ACHN (cell line): ENCODE data around the gene BEST1.
A peak's percentile ranks its signal among the peaks of the same experiment; 100 is the strongest.

Source experiments
- DNase-seq: peaks from one replicate; pipeline ENCODE4 v3.0.0-alpha.2; 2015
- in situ Hi-C: cut with HindIII; loops from 2 replicates; pipeline ENCODE4 v1.10.0; 2017; ENCODE audit warnings: low sequenced_read_pairs, low pct_ligation_motif_present, low pct_unique_long_range_greater_than_20kb

BEST1 gene

DNA sequence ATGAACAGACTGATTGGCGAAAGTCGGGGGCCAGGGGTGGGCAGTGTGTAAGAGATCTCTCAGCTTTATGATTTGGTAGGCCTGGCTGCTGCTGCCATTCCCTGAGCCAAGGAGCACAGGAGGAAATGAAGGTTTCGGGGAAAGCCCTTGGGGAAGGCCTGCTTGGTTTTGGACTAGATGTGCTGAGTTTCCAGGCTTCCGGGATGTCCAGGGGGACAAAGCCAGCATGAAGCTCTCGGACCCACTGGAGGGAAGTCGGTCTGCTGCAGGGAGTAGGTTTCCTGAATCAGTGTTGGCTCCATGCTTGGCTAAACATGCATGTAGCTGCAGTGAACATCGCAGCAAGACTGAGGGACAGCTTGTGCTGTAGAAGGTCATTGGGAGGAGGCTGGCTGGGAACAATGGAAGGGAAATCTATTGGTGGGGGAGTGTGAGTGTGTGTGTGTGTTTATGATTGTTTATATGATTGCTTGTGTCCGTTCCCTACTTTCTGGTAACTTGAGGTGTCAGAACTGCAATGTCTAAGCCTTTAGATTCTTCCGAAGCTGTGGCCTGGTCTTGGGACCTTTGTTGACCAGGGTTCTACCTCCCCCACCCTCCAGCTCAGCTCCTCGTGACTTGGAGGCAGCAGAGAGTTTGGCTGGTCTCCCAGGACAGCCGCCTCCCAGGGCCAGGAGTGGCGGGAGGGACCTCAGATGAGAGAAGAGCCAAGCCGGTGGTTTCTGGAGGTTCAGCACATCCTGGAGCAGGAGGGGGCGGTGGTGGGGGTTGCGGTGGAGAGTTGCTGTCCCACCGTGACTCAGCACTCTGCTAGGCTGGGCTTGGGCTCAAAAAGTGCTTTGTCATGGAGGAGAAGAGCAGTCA is 21.3 kb downstream of the BEST1 start:
- peak; percentile 98 for DNase-seq
- in situ Hi-C loops: no loop called here

GRCh38 chr11:61972112-61972671 is 22.0 kb downstream of the BEST1 start:
- in situ Hi-C loops: no loop called here
- no peak for DNase-seq

DNA sequence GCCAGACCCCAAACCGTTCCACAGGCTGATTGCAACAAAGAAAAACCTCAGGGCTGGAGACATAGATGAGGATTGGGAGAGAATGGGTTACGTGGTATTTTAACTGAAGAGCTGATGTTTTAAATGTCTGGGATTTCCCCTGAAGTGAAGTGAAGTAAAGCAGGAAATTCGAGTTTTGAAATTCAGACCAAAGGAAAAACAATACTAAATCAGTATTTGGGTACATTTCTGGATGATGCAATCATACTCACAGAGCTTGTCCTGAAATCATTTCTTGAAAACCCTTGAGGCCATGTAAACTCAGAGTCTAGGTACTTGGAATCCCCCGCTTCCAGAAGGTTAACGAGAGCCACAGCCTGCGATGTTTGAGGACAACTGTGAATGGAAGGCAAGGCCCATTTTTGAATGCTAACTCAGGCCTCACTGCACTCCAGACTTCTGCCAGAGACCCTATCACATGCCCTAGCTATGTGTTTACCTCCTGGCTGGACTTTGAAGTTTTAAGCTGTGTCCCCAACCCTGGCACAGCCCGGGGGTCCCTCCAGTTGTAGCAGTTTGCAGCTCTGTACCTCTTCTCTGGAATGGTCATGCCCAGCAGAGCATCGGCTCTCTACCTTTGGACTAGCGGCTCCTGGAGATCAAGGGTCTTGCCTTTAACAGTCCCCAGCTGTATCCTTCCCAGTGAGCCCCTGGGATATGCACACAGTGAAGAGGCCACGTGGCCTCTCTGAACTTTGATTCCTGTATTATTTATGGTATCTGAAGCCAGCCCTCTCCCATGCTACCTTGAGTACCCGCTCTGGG is 22.7 kb downstream of the BEST1 start:
- in situ Hi-C loops: no loop called here
- DNase-seq: peak; percentile 25

DNA sequence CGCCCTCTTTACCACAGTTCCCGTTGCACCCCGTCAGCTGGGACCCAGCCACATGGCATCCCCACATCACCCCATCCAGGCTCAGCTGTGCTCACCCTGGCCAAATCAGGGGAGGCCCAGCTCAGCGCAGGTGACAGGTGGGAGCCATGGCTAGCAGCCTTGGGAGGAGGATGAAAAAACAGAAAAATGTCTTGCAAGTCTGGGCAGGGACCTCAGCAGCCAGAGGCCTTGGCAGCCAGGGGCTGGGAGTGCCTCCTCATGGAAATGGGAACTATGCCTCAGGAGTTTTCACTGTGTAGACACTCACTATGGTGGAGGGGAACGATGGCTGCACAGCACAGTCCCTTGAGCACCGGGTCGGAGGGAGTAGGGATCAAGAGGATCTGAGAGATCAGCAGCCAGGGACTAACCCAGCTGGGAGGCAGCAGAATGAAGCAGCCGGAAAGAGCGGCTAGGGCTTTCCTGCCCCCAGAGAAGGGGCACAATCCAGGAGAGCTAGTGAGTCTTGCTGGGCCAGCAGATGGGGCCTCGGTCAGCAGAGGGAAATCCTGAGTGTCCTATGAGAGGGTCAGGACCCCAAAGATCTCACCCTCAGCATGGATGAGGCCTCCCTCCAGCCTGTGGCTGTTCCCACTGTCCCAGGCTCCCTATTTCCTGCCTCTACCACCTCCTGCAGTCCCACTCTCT is 23.5 kb downstream of the BEST1 start:
- in situ Hi-C loops: no loop called here

GRCh38 chr11:61974766-61975631 is 24.8 kb downstream of the BEST1 start:
- no peak for DNase-seq
- in situ Hi-C loops: no loop called here

More for the DNA sequence above, 23.5 kb downstream of the BEST1 start:
- no peak for DNase-seq

DNA sequence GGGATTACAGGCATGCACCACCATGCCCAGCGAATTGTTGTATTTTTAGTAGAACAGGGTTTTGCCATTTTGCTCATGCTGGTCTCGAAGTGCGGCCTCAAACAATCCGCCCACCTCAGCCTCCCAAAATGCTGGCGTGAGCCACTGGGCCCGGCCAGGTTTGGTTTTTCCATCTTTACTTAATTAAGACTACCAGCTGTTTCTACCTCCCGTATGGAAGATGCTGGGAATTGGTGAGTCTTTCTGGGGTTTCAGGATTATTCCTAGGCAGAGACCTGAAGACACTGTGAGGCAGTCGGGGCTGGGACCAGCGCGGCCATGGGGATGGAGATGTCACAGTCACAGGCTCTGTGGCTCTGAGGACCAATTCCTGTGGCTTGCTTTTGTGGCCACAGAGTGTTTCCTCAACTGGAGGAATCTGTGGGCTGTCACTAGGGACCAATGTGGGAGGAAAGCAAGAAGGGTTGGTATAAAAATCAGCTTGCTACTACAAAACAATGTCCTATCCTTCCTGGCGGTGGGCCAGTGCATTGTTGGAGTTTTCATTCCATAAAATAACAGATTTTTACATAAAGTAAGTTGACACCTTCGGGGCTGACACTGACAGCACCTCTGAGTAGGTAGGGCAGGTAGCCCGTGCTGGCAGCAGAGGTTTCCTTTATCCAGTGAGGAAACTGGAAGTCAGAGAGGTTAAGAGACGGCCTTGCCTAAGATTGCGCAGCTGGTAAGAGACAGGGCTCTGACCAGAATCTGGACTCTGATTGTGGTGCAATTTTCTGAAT is 25.7 kb downstream of the BEST1 start:
- in situ Hi-C loops: no loop called here
- DNase-seq: no peak

GRCh38 chr11:61976420-61976800 is 26.3 kb downstream of the BEST1 start:
- in situ Hi-C loops: no loop called here

DNA sequence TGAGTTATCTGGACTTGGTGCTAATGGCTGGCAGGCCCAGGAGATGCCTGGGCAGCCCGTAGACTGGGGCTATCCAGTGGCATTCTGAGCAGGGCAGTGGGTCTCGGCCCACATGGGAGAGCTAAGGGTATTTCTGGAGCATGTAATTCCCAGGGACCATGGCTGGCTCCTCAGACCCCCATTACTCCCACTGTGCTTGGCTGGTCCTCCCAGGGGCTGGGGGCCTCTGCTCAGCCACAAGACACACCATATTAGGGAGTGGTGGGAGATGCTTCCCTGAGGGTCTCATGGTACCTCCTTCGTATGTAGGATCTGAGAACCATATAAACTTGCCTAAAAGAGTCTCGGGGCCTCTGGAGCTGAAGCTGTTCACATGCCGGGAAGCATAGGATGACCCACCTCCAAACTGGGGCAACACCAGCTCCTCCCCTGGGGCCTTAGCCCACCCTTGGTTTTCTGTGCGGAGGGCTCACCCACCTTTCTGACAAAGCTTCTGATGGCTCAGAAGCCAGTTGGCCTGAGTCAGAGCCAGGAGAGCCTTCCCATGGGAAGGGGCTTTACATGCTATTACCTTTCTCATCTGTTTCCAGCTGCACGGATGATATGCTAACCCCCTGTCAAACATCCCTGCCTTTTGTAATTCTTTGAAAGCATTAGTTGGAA is 26.8 kb downstream of the BEST1 start:
- no peak for DNase-seq
- in situ Hi-C loops: no loop called here

More at GRCh38 chr11:61976420-61976800, 26.3 kb downstream of the BEST1 start:
- no peak for DNase-seq

DNA sequence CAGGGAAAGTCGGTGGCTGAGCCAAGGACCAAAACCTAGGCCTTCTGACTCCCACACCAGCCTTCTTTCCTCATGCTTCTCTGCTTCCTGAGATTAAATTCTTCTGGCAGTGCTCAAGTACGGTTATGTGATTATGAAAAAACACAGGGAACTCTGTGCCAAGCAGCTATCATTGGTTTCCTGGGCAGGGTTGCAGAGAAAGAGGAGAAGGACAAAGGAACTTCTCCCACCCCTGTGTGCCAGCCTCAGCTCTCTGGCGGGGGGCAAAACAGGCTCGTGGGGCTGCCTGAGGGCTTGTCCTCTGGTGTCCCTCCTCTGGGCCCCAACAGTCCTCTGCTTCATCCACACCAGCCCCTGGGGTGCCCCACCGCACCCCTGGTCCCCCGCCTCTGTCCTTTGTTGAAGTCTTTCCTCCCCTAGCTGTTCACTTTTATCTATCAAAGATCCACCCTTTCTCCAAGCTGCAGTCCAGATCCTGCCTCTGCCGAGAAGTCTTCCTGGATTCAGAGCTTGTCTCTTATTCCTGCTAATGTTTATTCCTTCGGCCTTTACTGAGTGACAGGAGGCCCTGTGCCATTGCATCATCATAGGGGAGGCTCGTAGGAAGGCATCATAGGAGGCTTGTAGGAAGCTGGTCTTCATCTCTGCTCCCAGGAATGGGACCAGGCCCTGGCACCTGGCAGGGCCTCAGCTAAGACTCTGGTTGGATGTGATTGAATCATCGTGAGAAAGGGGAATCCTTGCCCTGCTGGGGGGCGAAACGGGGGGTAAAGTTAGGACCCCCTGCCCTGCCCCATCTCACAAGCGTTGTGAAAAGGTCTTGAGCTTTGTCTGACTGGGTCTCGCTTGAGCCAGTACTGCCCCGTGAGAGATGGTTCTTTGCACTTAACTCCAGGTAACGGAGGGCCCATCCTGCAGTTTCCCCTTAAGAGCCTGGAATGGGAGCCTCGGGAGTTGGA is 28.8 kb downstream of the BEST1 start:
- no peak for DNase-seq

GRCh38 chr11:61980783-61981541 is 30.8 kb downstream of the BEST1 start:
- in situ Hi-C loops: no loop called here
- no peak for DNase-seq

More for the DNA sequence above, 28.8 kb downstream of the BEST1 start:
- in situ Hi-C loops: no loop called here

DNA sequence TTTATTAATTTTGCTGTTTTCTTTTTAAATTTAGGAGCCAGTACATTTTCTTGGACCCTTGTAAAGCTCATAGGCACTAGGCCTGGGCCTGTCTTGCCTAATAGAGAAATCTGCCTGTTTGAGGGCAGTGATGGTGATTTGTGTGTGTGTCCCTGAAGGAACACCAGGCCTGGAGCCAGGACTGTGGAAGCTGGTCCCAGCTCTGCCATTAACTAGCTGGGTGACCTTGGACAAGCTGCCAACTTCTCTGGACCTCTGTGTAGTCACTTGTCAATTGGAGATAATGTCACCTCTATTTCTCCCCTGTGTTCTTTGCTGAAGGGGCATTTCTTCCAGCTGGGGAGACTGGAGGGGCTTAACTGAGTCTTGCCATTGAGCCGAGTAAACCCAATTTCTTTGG is 33.3 kb downstream of the BEST1 start:
- DNase-seq: no peak
- in situ Hi-C loops: no loop called here

DNA sequence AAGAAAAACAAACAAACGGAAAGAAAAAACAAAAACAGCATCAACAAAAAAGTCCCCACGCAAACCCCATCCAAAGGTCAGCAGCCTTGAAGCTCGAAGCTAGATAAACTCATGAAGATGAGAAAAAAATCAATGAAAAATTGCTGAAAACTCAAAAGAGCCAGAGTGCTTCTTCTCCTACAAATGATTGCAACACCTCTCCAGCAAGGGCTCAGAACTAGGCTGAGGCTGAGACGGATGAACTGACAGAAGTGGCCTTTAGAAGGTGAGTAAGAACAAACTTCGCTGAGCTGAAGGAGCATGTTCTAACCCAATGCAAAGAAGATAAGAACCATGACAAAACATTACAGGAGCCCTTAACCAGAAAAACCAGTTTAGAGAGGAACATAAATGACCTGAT is 35.7 kb downstream of the BEST1 start:
- in situ Hi-C loops: no loop called here

GRCh38 chr11:61994981-61995380 is 44.8 kb downstream of the BEST1 start:
- no peak for DNase-seq
- in situ Hi-C loops: no loop called here

More for the DNA sequence above, 35.7 kb downstream of the BEST1 start:
- no peak for DNase-seq

DNA sequence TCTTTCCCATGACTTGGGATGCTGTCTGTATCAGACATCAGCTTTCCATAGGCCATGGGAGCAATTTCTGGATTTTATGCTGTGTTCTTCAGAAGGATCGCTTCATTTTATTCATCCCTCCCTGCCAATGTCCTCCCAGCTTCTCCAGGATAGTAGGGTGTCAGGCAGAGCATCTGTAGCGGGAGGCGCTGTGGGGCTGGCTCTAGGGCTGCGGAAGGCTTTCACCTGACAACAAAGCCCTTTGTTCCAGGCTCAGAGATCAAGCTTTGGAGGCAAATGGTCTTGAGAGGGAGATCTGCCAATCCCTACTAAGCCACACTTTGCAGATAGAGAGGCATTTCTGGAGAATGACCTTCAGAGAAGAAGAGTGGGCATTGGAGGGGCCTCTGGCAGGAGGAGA is 46.8 kb downstream of the BEST1 start:
- in situ Hi-C loops: no loop called here
- no peak for DNase-seq
